Chondrocyte (in vitro differentiated cells): ENCODE measurements around the gene SLC16A6. TPM values are rescaled to one million over a fixed set of nuclear protein-coding genes. Genes with fewer than 3 reads are reported as not detected.
"Not testable (repeated sequence)": the region's sequence is repeated elsewhere in the genome, so short reads cannot be mapped to it uniquely, and the experiment has no call there.

ENCODE experiments used
- DNase-seq: peaks from one replicate; pipeline ENCODE4 v3.0.0; 2021; ENCODE audit warnings: mixed read lengths, low spot score
- H3K27ac Mint-ChIP-seq: one replicate; pipeline ENCODE4 v1.8.0; 2021; ENCODE audit warnings: mild to moderate bottlenecking, moderate library complexity, mixed read lengths; ENCODE audit not compliant: unreplicated experiment
- H3K27me3 Mint-ChIP-seq: 2 replicates; pipeline ENCODE4 v1.8.0; 2021; ENCODE audit warnings: low read depth, mixed read lengths
- H3K36me3 Mint-ChIP-seq: 2 replicates; pipeline ENCODE4 v1.8.0; 2021; ENCODE audit warnings: low read depth, mixed read lengths
- H3K4me1 Mint-ChIP-seq: 2 replicates; pipeline ENCODE4 v1.8.0; 2021; ENCODE audit warnings: low read depth, mild to moderate bottlenecking, mixed read lengths
- H3K4me3 Mint-ChIP-seq: one replicate; pipeline ENCODE4 v1.8.0; 2021; ENCODE audit warnings: mild to moderate bottlenecking, moderate library complexity, mixed read lengths; ENCODE audit not compliant: unreplicated experiment
- H3K9me3 Mint-ChIP-seq: 2 replicates; pipeline ENCODE4 v1.8.0; 2021; ENCODE audit warnings: low read depth, mixed read lengths
- total RNA-seq: library from RNA; stranded (reverse); gene quantifications from 3 replicates; pipeline ENCODE4 v1.2.1, GENCODE V29; 2021
- TF ChIP-seq, protein P1 (sequence below): fragments of 200-600 bp; sonication (generic); IDR thresholded peaks from 2 replicates; pipeline ENCODE4 v1.5.0; 2021; ENCODE audit warnings: antibody characterized with exemption, mild to moderate bottlenecking, moderate library complexity

SLC16A6 gene
- total RNA-seq, 1 donor from 2014 or later: 0.15 TPM

GRCh38 chr17:68318103-68318991, 27.4 kb upstream of the SLC16A6 start:
- TF ChIP-seq, protein P1, sequence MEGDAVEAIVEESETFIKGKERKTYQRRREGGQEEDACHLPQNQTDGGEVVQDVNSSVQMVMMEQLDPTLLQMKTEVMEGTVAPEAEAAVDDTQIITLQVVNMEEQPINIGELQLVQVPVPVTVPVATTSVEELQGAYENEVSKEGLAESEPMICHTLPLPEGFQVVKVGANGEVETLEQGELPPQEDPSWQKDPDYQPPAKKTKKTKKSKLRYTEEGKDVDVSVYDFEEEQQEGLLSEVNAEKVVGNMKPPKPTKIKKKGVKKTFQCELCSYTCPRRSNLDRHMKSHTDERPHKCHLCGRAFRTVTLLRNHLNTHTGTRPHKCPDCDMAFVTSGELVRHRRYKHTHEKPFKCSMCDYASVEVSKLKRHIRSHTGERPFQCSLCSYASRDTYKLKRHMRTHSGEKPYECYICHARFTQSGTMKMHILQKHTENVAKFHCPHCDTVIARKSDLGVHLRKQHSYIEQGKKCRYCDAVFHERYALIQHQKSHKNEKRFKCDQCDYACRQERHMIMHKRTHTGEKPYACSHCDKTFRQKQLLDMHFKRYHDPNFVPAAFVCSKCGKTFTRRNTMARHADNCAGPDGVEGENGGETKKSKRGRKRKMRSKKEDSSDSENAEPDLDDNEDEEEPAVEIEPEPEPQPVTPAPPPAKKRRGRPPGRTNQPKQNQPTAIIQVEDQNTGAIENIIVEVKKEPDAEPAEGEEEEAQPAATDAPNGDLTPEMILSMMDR: no peak
- H3K4me3 Mint-ChIP-seq: no peak overlapping the region
- DNase-seq: no peak
- no peaks in the 10 kb centered on the region for H3K36me3 Mint-ChIP-seq
- H3K27ac Mint-ChIP-seq: no peak overlapping the region
- no peaks in the 10 kb centered on the region for H3K27me3 Mint-ChIP-seq
- H3K9me3 Mint-ChIP-seq: no peaks in the 10 kb centered on the region
- H3K4me1 Mint-ChIP-seq: peaks cover 5% of the 10 kb centered on the region

DNA sequence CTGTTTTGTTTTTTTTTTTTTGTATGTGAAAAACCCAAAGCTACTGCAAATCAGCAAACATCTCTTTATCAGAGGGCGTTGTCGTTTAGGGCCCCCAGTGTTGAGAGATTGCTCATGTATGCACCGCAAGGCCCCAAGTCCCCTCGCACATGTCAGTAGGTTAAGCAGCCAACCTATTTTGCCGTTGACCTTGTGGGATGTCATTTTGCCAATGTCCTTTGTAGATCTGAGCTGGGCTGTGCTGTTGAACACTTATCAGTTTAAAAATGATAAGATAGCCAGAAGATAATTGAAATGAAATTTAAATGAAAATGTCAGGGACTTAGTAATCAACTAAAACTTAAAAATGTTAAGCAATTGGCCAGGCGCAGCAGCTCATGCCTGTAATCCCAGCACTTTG, 26.5 kb upstream of the SLC16A6 start:
- no peak for DNase-seq
- Mint-ChIP-seq H3K36me3 (no peaks in the 10 kb centered on the region), H3K4me3 (no peak overlapping the region), H3K4me1 (peaks cover 8% of the 10 kb centered on the region), H3K27ac (no peak overlapping the region), H3K27me3 (no peaks in the 10 kb centered on the region), H3K9me3 (no peaks in the 10 kb centered on the region)
- TF ChIP-seq, protein P1: no peak

DNA sequence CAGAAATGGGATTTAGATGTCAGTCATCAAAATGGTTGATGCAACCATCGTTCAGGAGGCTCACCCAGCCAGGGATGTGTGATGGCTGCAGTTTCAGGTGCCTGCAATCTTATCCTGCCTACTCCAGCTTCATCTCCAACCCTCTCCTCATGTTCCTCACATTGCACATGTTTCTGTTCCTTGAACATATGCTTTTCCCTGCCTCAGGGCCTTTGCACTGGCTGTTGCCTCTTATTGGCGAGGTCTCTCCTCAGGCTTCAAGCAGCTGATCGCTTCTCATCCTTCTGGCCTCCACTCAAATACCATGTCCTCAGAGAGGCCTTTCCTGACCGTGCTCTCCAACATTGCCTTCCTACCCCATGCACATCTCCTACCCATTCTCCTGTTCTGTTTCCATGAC, 25.0 kb upstream of the SLC16A6 start:
- Mint-ChIP-seq H3K4me1 (peaks cover 9% of the 10 kb centered on the region), H3K9me3 (no peaks in the 10 kb centered on the region), H3K4me3 (no peak overlapping the region), H3K27ac (no peak overlapping the region), H3K36me3 (peaks cover 2% of the 10 kb centered on the region), H3K27me3 (no peaks in the 10 kb centered on the region)
- TF ChIP-seq, protein P1: no peak
- no peak for DNase-seq

GRCh38 chr17:68314916-68315535, 24.1 kb upstream of the SLC16A6 start:
- no peaks in the 10 kb centered on the region for H3K9me3 Mint-ChIP-seq
- H3K4me3 Mint-ChIP-seq: no peak overlapping the region
- H3K36me3 Mint-ChIP-seq: peaks cover 2% of the 10 kb centered on the region
- no peaks in the 10 kb centered on the region for H3K27me3 Mint-ChIP-seq
- H3K27ac Mint-ChIP-seq: no peak overlapping the region
- TF ChIP-seq, protein P1: no peak
- peaks cover 9% of the 10 kb centered on the region for H3K4me1 Mint-ChIP-seq
- no peak for DNase-seq

- no peak overlapping the region for H3K27ac Mint-ChIP-seq
- no peaks in the 10 kb centered on the region for H3K27me3 Mint-ChIP-seq
- peaks cover 4% of the 10 kb centered on the region for H3K4me1 Mint-ChIP-seq
- no peaks in the 10 kb centered on the region for H3K9me3 Mint-ChIP-seq
- TF ChIP-seq, protein P1: no peak
- H3K36me3 Mint-ChIP-seq: peaks cover 2% of the 10 kb centered on the region
- no peak overlapping the region for H3K4me3 Mint-ChIP-seq
- no peak for DNase-seq
Measured at GRCh38 chr17:68310152-68310551, 19.2 kb upstream of the SLC16A6 start.

DNA sequence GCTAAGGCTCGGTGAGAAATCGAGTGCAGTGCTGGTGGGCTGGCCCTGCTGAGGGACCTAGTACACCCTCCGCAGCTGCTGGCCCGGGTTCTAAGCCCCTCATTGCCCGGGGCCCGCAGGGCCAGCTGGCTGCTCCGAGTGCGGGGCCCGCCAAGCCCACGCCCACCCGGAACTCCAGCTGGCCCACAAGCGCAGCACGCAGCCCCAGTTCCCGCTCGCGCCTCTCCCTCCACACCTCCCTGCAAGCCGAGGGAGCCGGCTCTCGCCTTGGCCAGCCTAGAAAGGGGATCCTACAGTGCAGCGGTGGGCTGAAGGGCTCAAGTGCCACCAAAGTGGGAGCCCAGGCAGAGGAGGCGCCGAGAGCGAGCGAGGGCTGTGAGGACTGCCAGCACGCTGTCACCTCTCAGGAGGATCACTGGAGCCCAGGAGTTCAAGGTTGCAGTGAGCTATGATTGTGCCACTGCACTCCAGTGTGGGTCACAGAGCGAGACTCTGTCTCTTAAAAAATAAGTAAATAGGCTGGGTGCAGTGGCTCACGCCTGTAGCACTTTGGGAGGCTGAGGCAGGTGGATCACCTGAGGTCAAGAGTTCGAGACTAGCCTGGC, 18.2 kb upstream of the SLC16A6 start:
- H3K4me3 Mint-ChIP-seq, H3K27me3 Mint-ChIP-seq, H3K4me1 Mint-ChIP-seq, H3K9me3 Mint-ChIP-seq, H3K27ac Mint-ChIP-seq, DNase-seq, H3K36me3 Mint-ChIP-seq: not testable (repeated sequence)

DNA sequence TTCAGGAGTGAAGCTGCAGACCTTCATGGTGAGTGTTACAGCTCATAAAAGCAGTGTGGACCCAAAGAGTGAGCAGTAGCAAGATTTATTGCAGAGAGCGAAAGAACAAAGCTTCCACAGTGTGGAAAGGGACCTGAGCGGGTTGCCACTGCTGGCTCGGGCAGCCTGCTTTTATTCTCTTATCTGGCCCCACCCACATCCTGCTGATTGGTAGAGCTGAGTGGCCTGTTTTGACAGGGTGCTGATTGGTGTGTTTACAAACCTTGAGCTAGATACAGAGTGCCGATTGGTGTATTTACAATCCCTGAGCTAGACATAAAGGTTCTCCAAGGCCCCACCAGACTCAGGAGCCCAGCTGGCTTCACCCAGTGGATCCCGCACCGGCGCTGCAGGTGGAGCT, 17.6 kb upstream of the SLC16A6 start:
- not testable (repeated sequence) for H3K27ac Mint-ChIP-seq, DNase-seq, H3K4me3 Mint-ChIP-seq

More for the DNA sequence above, 17.6 kb upstream of the SLC16A6 start:
- H3K9me3 Mint-ChIP-seq, H3K36me3 Mint-ChIP-seq, H3K4me1 Mint-ChIP-seq, H3K27me3 Mint-ChIP-seq: not testable (repeated sequence)
